ENCODE measurements around the gene USP50. TPM values are rescaled to one million over a fixed set of nuclear protein-coding genes. Genes with fewer than 3 reads are reported as not detected.

The USP50 gene
- total and polyA plus RNA-seq, 4 donors: 0.42 to 0.93 TPM; not detected in 2

DNA sequence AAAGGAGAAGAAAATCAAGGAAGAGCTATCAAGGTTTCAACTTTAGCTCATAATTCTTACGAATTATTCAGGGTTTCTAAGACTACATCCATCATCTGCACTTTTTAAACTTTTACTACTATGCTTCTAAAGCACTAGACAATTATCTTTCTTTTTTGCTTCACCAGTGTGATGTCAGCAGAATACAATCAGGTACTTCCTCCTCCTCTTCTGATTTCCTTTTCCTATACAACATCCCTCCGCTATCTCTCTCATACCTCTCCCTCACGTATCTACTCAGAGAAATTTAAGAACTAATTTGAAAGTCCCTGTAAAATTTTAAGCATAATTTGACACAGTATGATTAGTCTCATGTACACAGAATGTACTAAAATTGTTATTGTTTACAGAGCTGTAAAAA lies 47.3 kb upstream of the USP50 start:
- Histone ChIP-seq H3K27me3 (ENCODE audit: control insufficient read depth in 4 of 4, insufficient read depth in 4 of 4, low read length in 3 of 4) (no peaks in the 10 kb centered on the region), H3K4me3 (ENCODE audit: low read depth in 1 of 3, low read length in 3 of 3) (no peak overlapping the region), H3K9me3 (ENCODE audit: control insufficient read depth in 4 of 4, low read length in 3 of 4) (no peaks in the 10 kb centered on the region), H3K4me1 (ENCODE audit: control insufficient read depth in 4 of 4, insufficient read depth in 4 of 4, low read length in 3 of 4) (no peaks in the 10 kb centered on the region), H3K27ac (ENCODE audit: low read depth in 1 of 2, low read length in 2 of 2) (no peak overlapping the region), H3K9ac (ENCODE audit: low read depth in 1 of 2, low read length in 2 of 2) (no peak overlapping the region), H3K36me3 (ENCODE audit: control insufficient read depth in 4 of 4, insufficient read depth in 3 of 4, low read depth in 1 of 4, low read length in 3 of 4) (peaks cover 14 to 84% (median 66%) of the 10 kb centered on the region in 4 donors)
- no peak for DNase-seq (ENCODE audit: low spot score)
- TF ChIP-seq, protein P1, sequence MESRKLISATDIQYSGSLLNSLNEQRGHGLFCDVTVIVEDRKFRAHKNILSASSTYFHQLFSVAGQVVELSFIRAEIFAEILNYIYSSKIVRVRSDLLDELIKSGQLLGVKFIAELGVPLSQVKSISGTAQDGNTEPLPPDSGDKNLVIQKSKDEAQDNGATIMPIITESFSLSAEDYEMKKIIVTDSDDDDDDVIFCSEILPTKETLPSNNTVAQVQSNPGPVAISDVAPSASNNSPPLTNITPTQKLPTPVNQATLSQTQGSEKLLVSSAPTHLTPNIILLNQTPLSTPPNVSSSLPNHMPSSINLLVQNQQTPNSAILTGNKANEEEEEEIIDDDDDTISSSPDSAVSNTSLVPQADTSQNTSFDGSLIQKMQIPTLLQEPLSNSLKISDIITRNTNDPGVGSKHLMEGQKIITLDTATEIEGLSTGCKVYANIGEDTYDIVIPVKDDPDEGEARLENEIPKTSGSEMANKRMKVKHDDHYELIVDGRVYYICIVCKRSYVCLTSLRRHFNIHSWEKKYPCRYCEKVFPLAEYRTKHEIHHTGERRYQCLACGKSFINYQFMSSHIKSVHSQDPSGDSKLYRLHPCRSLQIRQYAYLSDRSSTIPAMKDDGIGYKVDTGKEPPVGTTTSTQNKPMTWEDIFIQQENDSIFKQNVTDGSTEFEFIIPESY (IDR thresholded peaks at IDR 0.05): no peak
- TF ChIP-seq YY1 (IDR thresholded peaks at IDR 0.05) (no peak), HNF4G (IDR thresholded peaks at IDR 0.05) (no peak)
- 63% methylated on average over 3 of the region's 3 CpGs for WGBS

DNA sequence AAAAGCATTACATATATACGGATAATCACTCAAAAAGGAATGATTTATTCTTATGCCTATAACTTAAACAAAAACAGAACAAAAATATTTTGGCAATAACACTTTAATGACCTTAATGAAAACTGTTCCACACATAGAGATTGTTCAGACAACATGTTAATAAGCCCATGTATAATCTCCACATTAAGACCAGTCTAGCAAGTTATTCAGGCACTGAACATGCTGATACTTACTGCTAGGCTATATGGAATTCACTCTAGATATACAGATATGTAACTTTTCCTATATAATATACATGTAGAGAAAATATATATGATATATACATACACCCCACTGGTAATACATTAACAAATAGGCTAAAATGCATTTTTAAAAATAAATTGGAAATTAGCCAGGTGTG lies 43.8 kb upstream of the USP50 start:
- H3K36me3 ChIP-seq (ENCODE audit: control insufficient read depth in 4 of 4, insufficient read depth in 3 of 4, low read depth in 1 of 4, low read length in 3 of 4): peaks cover 10 to 92% (median 69%) of the 10 kb centered on the region in 4 donors
- H3K4me1 ChIP-seq (ENCODE audit: control insufficient read depth in 4 of 4, insufficient read depth in 4 of 4, low read length in 3 of 4): no peaks in the 10 kb centered on the region
- no peak for TF ChIP-seq EGR1 (IDR thresholded peaks at IDR 0.05; ENCODE audit: low read depth in 2 of 2)
- no peak for TF ChIP-seq TAF1 (conservative IDR thresholded peaks at IDR 0.05)
- no peak for TF ChIP-seq FOXA1 (IDR thresholded peaks at IDR 0.05)
- TF ChIP-seq, protein P2, sequence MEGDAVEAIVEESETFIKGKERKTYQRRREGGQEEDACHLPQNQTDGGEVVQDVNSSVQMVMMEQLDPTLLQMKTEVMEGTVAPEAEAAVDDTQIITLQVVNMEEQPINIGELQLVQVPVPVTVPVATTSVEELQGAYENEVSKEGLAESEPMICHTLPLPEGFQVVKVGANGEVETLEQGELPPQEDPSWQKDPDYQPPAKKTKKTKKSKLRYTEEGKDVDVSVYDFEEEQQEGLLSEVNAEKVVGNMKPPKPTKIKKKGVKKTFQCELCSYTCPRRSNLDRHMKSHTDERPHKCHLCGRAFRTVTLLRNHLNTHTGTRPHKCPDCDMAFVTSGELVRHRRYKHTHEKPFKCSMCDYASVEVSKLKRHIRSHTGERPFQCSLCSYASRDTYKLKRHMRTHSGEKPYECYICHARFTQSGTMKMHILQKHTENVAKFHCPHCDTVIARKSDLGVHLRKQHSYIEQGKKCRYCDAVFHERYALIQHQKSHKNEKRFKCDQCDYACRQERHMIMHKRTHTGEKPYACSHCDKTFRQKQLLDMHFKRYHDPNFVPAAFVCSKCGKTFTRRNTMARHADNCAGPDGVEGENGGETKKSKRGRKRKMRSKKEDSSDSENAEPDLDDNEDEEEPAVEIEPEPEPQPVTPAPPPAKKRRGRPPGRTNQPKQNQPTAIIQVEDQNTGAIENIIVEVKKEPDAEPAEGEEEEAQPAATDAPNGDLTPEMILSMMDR (IDR thresholded peaks at IDR 0.05; ENCODE audit: low read depth, low read length, missing input control): no peak
- TF ChIP-seq RAD21 (IDR thresholded peaks at IDR 0.05): no peak
- no peak overlapping the region for H3K9ac ChIP-seq (ENCODE audit: low read depth in 1 of 2, low read length in 2 of 2)
- H3K4me3 ChIP-seq (ENCODE audit: low read depth in 1 of 3, low read length in 3 of 3): no peak overlapping the region
- no peaks in the 10 kb centered on the region for H3K9me3 ChIP-seq (ENCODE audit: control insufficient read depth in 4 of 4, low read length in 3 of 4)
- no peak overlapping the region for H3K27ac ChIP-seq (ENCODE audit: low read depth in 1 of 2, low read length in 2 of 2)
- DNase-seq (ENCODE audit: low spot score): no peak
- 93% methylated on average over 1 of the region's 1 CpG for WGBS
- no peaks in the 10 kb centered on the region for H3K27me3 ChIP-seq (ENCODE audit: control insufficient read depth in 4 of 4, insufficient read depth in 4 of 4, low read length in 3 of 4)

DNA sequence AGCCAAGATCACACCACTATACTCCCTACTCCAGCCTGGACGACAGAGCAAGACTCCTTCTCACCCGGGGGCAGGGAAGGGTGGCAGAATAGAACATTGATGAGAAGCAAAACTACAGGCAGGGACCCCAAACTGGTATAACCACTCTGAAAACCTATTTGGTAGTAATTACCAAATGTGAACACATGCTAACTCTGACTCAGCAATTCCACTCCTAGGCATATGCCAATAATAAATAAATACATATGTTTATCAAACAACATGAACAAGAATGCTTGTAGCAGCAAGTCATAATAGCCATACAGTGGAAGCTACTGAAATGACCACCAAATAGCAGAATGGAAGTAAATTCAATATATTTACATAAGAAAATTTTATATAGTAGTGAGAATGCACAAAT lies 31.0 kb upstream of the USP50 start:
- no peaks in the 10 kb centered on the region for H3K9me3 ChIP-seq (ENCODE audit: control insufficient read depth in 4 of 4, low read length in 3 of 4)
- H3K9ac ChIP-seq (ENCODE audit: low read depth in 1 of 2, low read length in 2 of 2): no peak overlapping the region
- WGBS: 94% methylated on average over 2 of the region's 2 CpGs
- no peaks in the 10 kb centered on the region for H3K27me3 ChIP-seq (ENCODE audit: control insufficient read depth in 4 of 4, insufficient read depth in 4 of 4, low read length in 3 of 4)
- no peaks in the 10 kb centered on the region for H3K4me1 ChIP-seq (ENCODE audit: control insufficient read depth in 4 of 4, insufficient read depth in 4 of 4, low read length in 3 of 4)
- DNase-seq (ENCODE audit: low spot score): no peak
- H3K27ac ChIP-seq (ENCODE audit: low read depth in 1 of 2, low read length in 2 of 2): no peak overlapping the region
- peaks cover 4 to 73% (median 53%) of the 10 kb centered on the region in 4 donors for H3K36me3 ChIP-seq (ENCODE audit: control insufficient read depth in 4 of 4, insufficient read depth in 3 of 4, low read depth in 1 of 4, low read length in 3 of 4)
- H3K4me3 ChIP-seq (ENCODE audit: low read depth in 1 of 3, low read length in 3 of 3): no peak overlapping the region
- TF ChIP-seq NR2F2 (IDR thresholded peaks at IDR 0.05) (no peak), SP1 (IDR thresholded peaks at IDR 0.05) (no peak), HNF4A (conservative IDR thresholded peaks at IDR 0.05) (no peak), FOXA1 (IDR thresholded peaks at IDR 0.05) (no peak), JUND (IDR thresholded peaks at IDR 0.05) (no peak), FOXA2 (IDR thresholded peaks at IDR 0.05) (no peak), RXRA (IDR thresholded peaks at IDR 0.05) (no peak), TAF1 (conservative IDR thresholded peaks at IDR 0.05) (no peak), GABPA (IDR thresholded peaks at IDR 0.05 in 1 of 2, conservative IDR thresholded peaks at IDR 0.05 in 1 of 2) (no peak), EGR1 (IDR thresholded peaks at IDR 0.05; ENCODE audit: low read depth in 2 of 2) (no peak), RAD21 (IDR thresholded peaks at IDR 0.05) (no peak), YY1 (IDR thresholded peaks at IDR 0.05) (no peak)
- TF ChIP-seq, protein P1 (IDR thresholded peaks at IDR 0.05): no peak
- TF ChIP-seq, protein P3, sequence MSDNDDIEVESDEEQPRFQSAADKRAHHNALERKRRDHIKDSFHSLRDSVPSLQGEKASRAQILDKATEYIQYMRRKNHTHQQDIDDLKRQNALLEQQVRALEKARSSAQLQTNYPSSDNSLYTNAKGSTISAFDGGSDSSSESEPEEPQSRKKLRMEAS (IDR thresholded peaks at IDR 0.05): no peak
- TF ChIP-seq, protein P4, sequence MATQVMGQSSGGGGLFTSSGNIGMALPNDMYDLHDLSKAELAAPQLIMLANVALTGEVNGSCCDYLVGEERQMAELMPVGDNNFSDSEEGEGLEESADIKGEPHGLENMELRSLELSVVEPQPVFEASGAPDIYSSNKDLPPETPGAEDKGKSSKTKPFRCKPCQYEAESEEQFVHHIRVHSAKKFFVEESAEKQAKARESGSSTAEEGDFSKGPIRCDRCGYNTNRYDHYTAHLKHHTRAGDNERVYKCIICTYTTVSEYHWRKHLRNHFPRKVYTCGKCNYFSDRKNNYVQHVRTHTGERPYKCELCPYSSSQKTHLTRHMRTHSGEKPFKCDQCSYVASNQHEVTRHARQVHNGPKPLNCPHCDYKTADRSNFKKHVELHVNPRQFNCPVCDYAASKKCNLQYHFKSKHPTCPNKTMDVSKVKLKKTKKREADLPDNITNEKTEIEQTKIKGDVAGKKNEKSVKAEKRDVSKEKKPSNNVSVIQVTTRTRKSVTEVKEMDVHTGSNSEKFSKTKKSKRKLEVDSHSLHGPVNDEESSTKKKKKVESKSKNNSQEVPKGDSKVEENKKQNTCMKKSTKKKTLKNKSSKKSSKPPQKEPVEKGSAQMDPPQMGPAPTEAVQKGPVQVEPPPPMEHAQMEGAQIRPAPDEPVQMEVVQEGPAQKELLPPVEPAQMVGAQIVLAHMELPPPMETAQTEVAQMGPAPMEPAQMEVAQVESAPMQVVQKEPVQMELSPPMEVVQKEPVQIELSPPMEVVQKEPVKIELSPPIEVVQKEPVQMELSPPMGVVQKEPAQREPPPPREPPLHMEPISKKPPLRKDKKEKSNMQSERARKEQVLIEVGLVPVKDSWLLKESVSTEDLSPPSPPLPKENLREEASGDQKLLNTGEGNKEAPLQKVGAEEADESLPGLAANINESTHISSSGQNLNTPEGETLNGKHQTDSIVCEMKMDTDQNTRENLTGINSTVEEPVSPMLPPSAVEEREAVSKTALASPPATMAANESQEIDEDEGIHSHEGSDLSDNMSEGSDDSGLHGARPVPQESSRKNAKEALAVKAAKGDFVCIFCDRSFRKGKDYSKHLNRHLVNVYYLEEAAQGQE (IDR thresholded peaks at IDR 0.05): no peak
